HFFc6 (cell line): ENCODE data around the gene CADM1. TPM values are rescaled to one million over a fixed set of nuclear protein-coding genes. Genes with fewer than 3 reads are reported as not detected.

ENCODE experiments used
- DNase-seq: peaks from one replicate; pipeline ENCODE4 v3.0.0-alpha.2; 2018
- H3K27ac Mint-ChIP-seq: 2 replicates; pipeline ENCODE4 v1.8.0; 2020; ENCODE audit warnings: mild to moderate bottlenecking, mixed read lengths
- H3K27me3 Mint-ChIP-seq: 2 replicates; pipeline ENCODE4 v1.8.0; 2021; ENCODE audit warnings: mild to moderate bottlenecking, moderate library complexity, mixed read lengths; ENCODE audit not compliant: insufficient read depth
- H3K36me3 Mint-ChIP-seq: 2 replicates; pipeline ENCODE4 v1.8.0; 2021; ENCODE audit warnings: low read depth, mixed read lengths
- H3K4me1 Mint-ChIP-seq: 2 replicates; pipeline ENCODE4 v1.8.0; 2020; ENCODE audit warnings: low read depth, mixed read lengths
- H3K4me3 Mint-ChIP-seq: 2 replicates; pipeline ENCODE4 v1.8.0; 2020; ENCODE audit warnings: mild to moderate bottlenecking, moderate library complexity, mixed read lengths
- H3K9me3 Mint-ChIP-seq: 2 replicates; pipeline ENCODE4 v1.8.0; 2020; ENCODE audit warnings: mild to moderate bottlenecking, mixed read lengths
- CTCF ChIP-seq: fragments of 200-600 bp; sonication (generic); IDR thresholded peaks from 2 replicates; pipeline ENCODE4 v1.5.0; 2021; ENCODE audit warnings: antibody characterized with exemption, mild to moderate bottlenecking
- total RNA-seq, 6 experiments: library from RNA; stranded (reverse); fragmentation: NEBNext Ultra II Directional; extraction: Animal tissue kit (Norgen Biotek cat#: 25700); gene quantifications; 2 replicates in 1 of 6; 3 replicates in 5 of 6; pipeline ENCODE4 v1.2.3, GENCODE V29; 2021

Gene CADM1
- total RNA-seq, 6 experiments from 2014 or later: not detected

DNA sequence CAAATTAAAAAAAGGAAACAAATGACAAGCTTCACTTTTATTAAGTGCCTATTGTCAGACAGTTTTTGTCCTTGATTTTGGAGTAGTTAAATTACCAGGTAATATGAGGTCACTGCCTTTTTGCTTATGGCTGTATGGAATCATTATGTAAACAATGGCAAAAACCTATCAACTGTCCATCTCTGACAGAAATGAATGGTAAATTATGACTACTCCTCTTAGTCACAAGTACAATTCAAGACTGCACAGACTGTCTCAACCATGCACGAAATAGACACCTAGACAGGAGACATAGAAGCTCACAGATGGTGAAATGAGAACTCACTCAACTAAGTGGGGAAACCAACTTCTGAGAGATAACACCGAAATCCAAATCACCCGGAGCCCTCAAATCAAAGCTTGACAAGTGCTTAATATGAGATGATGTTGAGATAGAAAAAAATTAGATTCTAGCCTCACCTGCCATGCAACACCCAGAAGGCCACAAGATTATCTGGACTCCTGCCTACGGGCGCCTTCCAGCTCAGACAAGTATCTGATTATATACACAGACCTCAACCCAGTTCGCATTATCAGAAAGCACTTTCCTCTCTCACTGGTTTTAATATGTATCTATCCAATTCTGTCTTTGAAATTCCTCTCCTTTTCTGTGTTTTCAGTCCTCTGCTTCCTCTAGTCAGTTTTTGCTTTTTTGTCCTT lies 199.3 kb downstream of the CADM1 start:
- H3K27ac Mint-ChIP-seq: no peak overlapping the region
- no peak overlapping the region for H3K4me3 Mint-ChIP-seq
- peaks cover 32% of the 10 kb centered on the region for H3K9me3 Mint-ChIP-seq
- H3K27me3 Mint-ChIP-seq: no peaks in the 10 kb centered on the region
- no peak for DNase-seq
- no peak for TF ChIP-seq CTCF
- H3K36me3 Mint-ChIP-seq: no peaks in the 10 kb centered on the region
- H3K4me1 Mint-ChIP-seq: no peaks in the 10 kb centered on the region

GRCh38 chr11:115303929-115304531 lies 200.2 kb downstream of the CADM1 start:
- Mint-ChIP-seq H3K36me3 (no peaks in the 10 kb centered on the region), H3K27ac (no peak overlapping the region), H3K4me1 (no peaks in the 10 kb centered on the region), H3K9me3 (peaks cover 34% of the 10 kb centered on the region), H3K27me3 (no peaks in the 10 kb centered on the region), H3K4me3 (no peak overlapping the region)
- TF ChIP-seq CTCF: no peak
- DNase-seq: no peak

DNA sequence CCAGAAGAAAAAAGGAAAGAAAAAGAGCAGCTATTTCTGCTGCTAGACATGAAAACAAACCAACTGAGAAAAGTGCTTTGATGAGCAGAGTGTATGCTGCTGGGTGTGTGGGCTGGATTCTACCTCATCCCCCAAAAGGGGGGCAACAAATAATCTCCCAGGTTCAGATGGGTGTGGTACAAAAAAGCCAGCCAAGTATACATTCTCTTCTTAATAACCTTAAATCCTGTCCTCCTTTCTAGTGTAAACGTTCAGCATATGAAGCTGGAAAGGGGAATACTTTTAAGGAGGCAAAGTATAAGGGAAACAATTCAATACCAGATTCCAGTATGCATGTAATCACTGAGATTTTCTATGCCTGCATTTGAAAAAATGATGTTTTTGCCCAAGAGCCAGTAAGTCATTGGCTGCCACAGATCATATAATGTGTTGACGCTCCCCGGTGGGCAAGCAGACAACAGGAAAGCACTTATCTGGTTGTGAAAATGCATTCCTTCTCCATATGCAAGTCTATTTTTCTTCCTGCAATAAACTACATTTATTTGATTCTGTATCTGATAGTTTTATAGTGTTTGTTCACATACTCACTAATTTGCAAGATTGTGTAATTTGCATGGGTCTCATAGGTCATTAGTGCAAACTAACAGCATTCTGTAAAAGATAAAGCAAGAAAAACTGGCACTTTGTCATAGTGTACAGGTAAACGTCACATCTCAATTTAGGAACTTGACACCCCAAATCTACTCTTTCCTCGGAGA lies 201.1 kb downstream of the CADM1 start:
- no peak for DNase-seq
- no peak for TF ChIP-seq CTCF
- H3K27me3 Mint-ChIP-seq: no peaks in the 10 kb centered on the region
- H3K9me3 Mint-ChIP-seq: peaks cover 43% of the 10 kb centered on the region
- no peak overlapping the region for H3K4me3 Mint-ChIP-seq
- H3K27ac Mint-ChIP-seq: no peak overlapping the region
- no peaks in the 10 kb centered on the region for H3K36me3 Mint-ChIP-seq
- H3K4me1 Mint-ChIP-seq: no peaks in the 10 kb centered on the region

- no peak for TF ChIP-seq CTCF
- DNase-seq: no peak
- H3K4me1 Mint-ChIP-seq: no peaks in the 10 kb centered on the region
- no peaks in the 10 kb centered on the region; the same call in 1 of the 2 replicates for H3K27me3 Mint-ChIP-seq
- H3K4me3 Mint-ChIP-seq: no peak overlapping the region
- peaks cover 44% of the 10 kb centered on the region for H3K9me3 Mint-ChIP-seq
- H3K36me3 Mint-ChIP-seq: no peaks in the 10 kb centered on the region
- H3K27ac Mint-ChIP-seq: no peak overlapping the region
Measured at GRCh38 chr11:115300660-115301428, 203.4 kb downstream of the CADM1 start.

- no peak for TF ChIP-seq CTCF
- Mint-ChIP-seq H3K36me3 (peaks cover 5% of the 10 kb centered on the region; the same call in 1 of the 2 replicates), H3K27me3 (no peaks in the 10 kb centered on the region; the same call in 1 of the 2 replicates), H3K4me1 (no peaks in the 10 kb centered on the region), H3K9me3 (peaks cover 39% of the 10 kb centered on the region), H3K27ac (no peak overlapping the region), H3K4me3 (no peak overlapping the region)
- DNase-seq: no peak
Measured at GRCh38 chr11:115298300-115299012, 205.8 kb downstream of the CADM1 start.
